PC-3 (cell line): ENCODE measurements around the gene PEPD. TPM values are rescaled to one million over a fixed set of nuclear protein-coding genes. Genes with fewer than 3 reads are reported as not detected.

Experiments
- ATAC-seq: fragments of 200-7000 bp; cut with Tn5 transposase; 2 replicates; pipeline ENCODE4 v1.9.1; 2020; ENCODE audit warnings: mild to moderate bottlenecking, moderate library complexity
- BruUV-seq: library from RNA; stranded (reverse); fragments of 400-500 nt; replicated peaks from 2 replicates; lab custom pipeline; 2021; lab: Mats Ljungman, UMichigan
- CTCF ChIA-PET: fragments of 300-600 bp; sonication (Branson Sonifier 250); formaldehyde crosslinking; loops from one replicate; lab custom pipeline; 2022; ENCODE audit warnings: antibody characterized with exemption; lab: Charles Lee
- POLR2A ChIA-PET: fragments of 300-600 bp; sonication (Branson Sonifier 250); formaldehyde crosslinking; loops from one replicate; lab custom pipeline; 2022; ENCODE audit warnings: antibody characterized with exemption; ENCODE audit not compliant: unreplicated experiment; lab: Charles Lee
- DNase-seq: peaks from one replicate; pipeline ENCODE4 v3.0.0-alpha.2; 2015
- H2AFZ ChIP-seq: fragments of 300-600 bp; sonication (generic); 2 replicates; pipeline ENCODE4 v1.6.0; 2016; ENCODE audit warnings: antibody characterized with exemption, low read length
- H3F3A ChIP-seq: fragments of 300-600 bp; sonication (generic); one replicate; pipeline ENCODE4 v1.6.0; 2017; ENCODE audit warnings: antibody characterized with exemption, low read length, control low read depth, mild to moderate bottlenecking; ENCODE audit not compliant: unreplicated experiment
- H3K27ac ChIP-seq: fragments of 300-600 bp; sonication (generic); 2 replicates; pipeline ENCODE4 v1.5.1; 2016; ENCODE audit warnings: mild to moderate bottlenecking, low read length
- H3K27me3 ChIP-seq: fragments of 300-600 bp; sonication (generic); 2 replicates; pipeline ENCODE4 v1.6.1; 2016; ENCODE audit warnings: low read length, mixed read lengths
- H3K36me3 ChIP-seq: fragments of 300-600 bp; sonication (generic); 2 replicates; pipeline ENCODE4 v1.6.1; 2016; ENCODE audit warnings: low read depth, mixed run types, low read length, mixed read lengths
- H3K4me1 ChIP-seq: fragments of 300-600 bp; sonication (generic); 2 replicates; pipeline ENCODE4 v1.5.1; 2016; ENCODE audit warnings: low read length; ENCODE audit not compliant: insufficient read depth
- H3K4me2 ChIP-seq: fragments of 300-600 bp; sonication (generic); 2 replicates; pipeline ENCODE4 v1.6.0; 2016; ENCODE audit warnings: low read length
- H3K4me3 ChIP-seq: fragments of 300-600 bp; sonication (generic); 2 replicates; pipeline ENCODE4 v1.5.1; 2016; ENCODE audit warnings: mild to moderate bottlenecking, low read length, mixed read lengths
- H3K79me2 ChIP-seq: fragments of 300-600 bp; sonication (generic); 2 replicates; pipeline ENCODE4 v1.6.1; 2017; ENCODE audit warnings: low read length, mixed read lengths
- H3K9ac ChIP-seq: fragments of 300-600 bp; sonication (generic); 2 replicates; pipeline ENCODE4 v1.6.0; 2016; ENCODE audit warnings: mild to moderate bottlenecking, low read length
- H3K9me2 ChIP-seq: fragments of 300-600 bp; sonication (generic); replicated peaks from 2 replicates; pipeline ENCODE4 v1.6.1; 2016; ENCODE audit warnings: mixed run types, low read length, mixed read lengths
- H3K9me3 ChIP-seq: fragments of 300-600 bp; sonication (generic); 2 replicates; pipeline ENCODE4 v1.6.1; 2016; ENCODE audit warnings: low read length, mixed read lengths
- H4K20me1 ChIP-seq: fragments of 300-600 bp; sonication (generic); 2 replicates; pipeline ENCODE4 v1.6.1; 2016; ENCODE audit warnings: low read length, mixed read lengths
- CTCF ChIP-seq: fragments of 300-600 bp; sonication (generic); conservative IDR thresholded peaks from 2 replicates; pipeline ENCODE4 v1.5.1; 2017; ENCODE audit warnings: antibody characterized with exemption, low read depth, mild to moderate bottlenecking, low read length
- EZH2 ChIP-seq: fragments of 300-600 bp; sonication (generic); IDR thresholded peaks from one replicate; pipeline ENCODE4 v1.6.1; 2017; ENCODE audit warnings: antibody characterized with exemption, mild to moderate bottlenecking, low read length; ENCODE audit not compliant: unreplicated experiment
- EZH2phosphoT487 ChIP-seq: fragments of 300-600 bp; sonication (generic); IDR thresholded peaks from 2 replicates; pipeline ENCODE4 v1.6.1; 2018; ENCODE audit warnings: mild to moderate bottlenecking, antibody characterized with exemption, low read length, borderline replicate concordance
- intact Hi-C: fragments of 100-400 bp; cut with micrococcal nuclease; formaldehyde crosslinking; loops from 2 replicates; pipeline ENCODE4 v1.9.0; 2023
- total RNA-seq: library from RNA; depleted of rRNA; stranded (reverse); fragments of >200 nt; gene quantifications from 2 replicates; pipeline ENCODE4 v1.2.3, GENCODE V29; 2014

Gene PEPD
- total RNA-seq, 1 experiment from 2014 or later = 53.4 TPM

- H3K27me3 ChIP-seq = no peaks in the 10 kb centered on the region
- H3K9me3 ChIP-seq = no peaks in the 10 kb centered on the region
- peaks cover 62% of the 10 kb centered on the region for H4K20me1 ChIP-seq
- TF ChIP-seq CTCF (no peak), EZH2phosphoT487 (no peak), EZH2 (no peak)
- peak overlapping the region; percentile 93; the same call in 1 of the 2 replicates for H3K4me2 ChIP-seq
- DNase-seq (no peak), ATAC-seq (no peak)
- POLR2A ChIA-PET = no interaction called here
- H2AFZ ChIP-seq = no peak overlapping the region
- H3K36me3 ChIP-seq = peaks cover 7% of the 10 kb centered on the region
- H3K9me2 ChIP-seq = no peaks in the 10 kb centered on the region
- peaks cover 83% of the 10 kb centered on the region for H3K79me2 ChIP-seq
- intact Hi-C loops = loop anchor here (5.0 kb wide), 1 partner anchor 76 kb away; the partner anchor contains the start of gene CEBPA
- H3K4me3 ChIP-seq = no peak overlapping the region
- peaks cover 30% of the 10 kb centered on the region for H3K4me1 ChIP-seq
- H3K9ac ChIP-seq = no peak overlapping the region
- no TSS peak for BruUV-seq
- H3K27ac ChIP-seq = 0 out of 2 replicates have a peak overlapping the region, but pooled peaks have one; percentile 77
- CTCF ChIA-PET = interaction anchor here (0.5 kb wide), 1 partner anchor 65 kb away, joined by 3 read pairs; no protein-coding TSS in a partner anchor
- no peaks in the 10 kb centered on the region for H3F3A ChIP-seq
These were observed 143.8 kb downstream of the PEPD start for GRCh38 chr19:33377586-33378475.

- H3K4me3 ChIP-seq = peak overlapping the region; percentile 54
These were observed 144.5 kb downstream of the PEPD start for GRCh38 chr19:33376941-33377557.

More at GRCh38 chr19:33376941-33377557, 144.5 kb downstream of the PEPD start:
- intact Hi-C loops = loop anchor here (5.0 kb wide), 1 partner anchor 75 kb away; the partner anchor contains the start of gene CEBPA
- Histone ChIP-seq H3K9ac (no peak overlapping the region), H3K9me2 (no peaks in the 10 kb centered on the region), H3K27ac (peak overlapping the region; percentile 77), H3K79me2 (peaks cover 81% of the 10 kb centered on the region), H3K4me2 (peak overlapping the region; percentile 93), H3K4me1 (peaks cover 30% of the 10 kb centered on the region), H3F3A (no peaks in the 10 kb centered on the region), H3K9me3 (no peaks in the 10 kb centered on the region), H3K27me3 (no peaks in the 10 kb centered on the region), H4K20me1 (peaks cover 62% of the 10 kb centered on the region), H2AFZ (no peak overlapping the region), H3K36me3 (peaks cover 7% of the 10 kb centered on the region)
- ChIA-PET CTCF (no interaction called here), POLR2A (no interaction called here)
- TF ChIP-seq EZH2 (no peak), EZH2phosphoT487 (no peak), CTCF (no peak)
- ATAC-seq (no peak), DNase-seq (peak; percentile 59)
- BruUV-seq = no TSS peak
